ENCODE measurements around the gene STUM. TPM values are rescaled to one million over a fixed set of nuclear protein-coding genes. Genes with fewer than 3 reads are reported as not detected.
A peak's percentile ranks its signal among the peaks of the same experiment; 100 is the strongest.
"Not testable (repeated sequence)": the region's sequence is repeated elsewhere in the genome, so short reads cannot be mapped to it uniquely, and the experiment has no call there.

The STUM gene
- polyA plus RNA-seq, 4 donors = 0.70 to 2.3 (median 1.4) TPM

GRCh38 chr1:226602186-226603021, 53.8 kb downstream of the STUM start:
- no peak for DNase-seq (ENCODE audit: low read depth in 4 of 4, low spot score in 3 of 4)

- DNase-seq (ENCODE audit: low read depth in 4 of 4, low spot score in 3 of 4) = no peak
Measured at GRCh38 chr1:226603022-226603857, 54.7 kb downstream of the STUM start.

GRCh38 chr1:226603858-226604559, 55.4 kb downstream of the STUM start:
- DNase-seq (ENCODE audit: low read depth in 4 of 4, low spot score in 3 of 4) = no peak

GRCh38 chr1:226604560-226605317, 56.2 kb downstream of the STUM start:
- no peak for DNase-seq (ENCODE audit: low read depth in 4 of 4, low spot score in 3 of 4)

GRCh38 chr1:226605318-226605950, 56.9 kb downstream of the STUM start:
- DNase-seq (ENCODE audit: low read depth in 4 of 4, low spot score in 3 of 4) = no peak

GRCh38 chr1:226606311-226607267, 58.0 kb downstream of the STUM start:
- no peak for DNase-seq (ENCODE audit: low read depth in 4 of 4, low spot score in 3 of 4)

- no peak for DNase-seq (ENCODE audit: low read depth in 4 of 4, low spot score in 3 of 4)
Measured at GRCh38 chr1:226607268-226607660, 58.7 kb downstream of the STUM start.

GRCh38 chr1:226607821-226608220, 59.3 kb downstream of the STUM start:
- DNase-seq (ENCODE audit: low read depth in 4 of 4, low spot score in 3 of 4) = no peak

GRCh38 chr1:226608699-226609505, 60.3 kb downstream of the STUM start:
- peak in 3 of 4 donors; percentile 41 to 55 (median 52) for DNase-seq (ENCODE audit: low read depth in 4 of 4, low spot score in 3 of 4)

- no peak for DNase-seq (ENCODE audit: low read depth in 4 of 4, low spot score in 3 of 4)
Measured at GRCh38 chr1:226609836-226610455, 61.4 kb downstream of the STUM start.

GRCh38 chr1:226610671-226611070, 62.1 kb downstream of the STUM start:
- DNase-seq (ENCODE audit: low read depth in 4 of 4, low spot score in 3 of 4) = no peak

GRCh38 chr1:226611301-226611700, 62.7 kb downstream of the STUM start:
- DNase-seq (ENCODE audit: low read depth in 4 of 4, low spot score in 3 of 4) = no peak

GRCh38 chr1:226611980-226612379, 63.4 kb downstream of the STUM start:
- DNase-seq (ENCODE audit: low read depth in 4 of 4, low spot score in 3 of 4) = not testable (repeated sequence)

- DNase-seq (ENCODE audit: low read depth in 4 of 4, low spot score in 3 of 4) = no peak
Measured at GRCh38 chr1:226615876-226616275, 67.3 kb downstream of the STUM start.

GRCh38 chr1:226616636-226617035, 68.1 kb downstream of the STUM start:
- no peak for DNase-seq (ENCODE audit: low read depth in 4 of 4, low spot score in 3 of 4)

- no peak for DNase-seq (ENCODE audit: low read depth in 4 of 4, low spot score in 3 of 4)
Measured at GRCh38 chr1:226617109-226617508, 68.5 kb downstream of the STUM start.

GRCh38 chr1:226617719-226618118, 69.2 kb downstream of the STUM start:
- DNase-seq (ENCODE audit: low read depth in 4 of 4, low spot score in 3 of 4) = not testable (repeated sequence)
